Measurements from ENCODE around the gene CCDC71.

The CCDC71 gene

DNA sequence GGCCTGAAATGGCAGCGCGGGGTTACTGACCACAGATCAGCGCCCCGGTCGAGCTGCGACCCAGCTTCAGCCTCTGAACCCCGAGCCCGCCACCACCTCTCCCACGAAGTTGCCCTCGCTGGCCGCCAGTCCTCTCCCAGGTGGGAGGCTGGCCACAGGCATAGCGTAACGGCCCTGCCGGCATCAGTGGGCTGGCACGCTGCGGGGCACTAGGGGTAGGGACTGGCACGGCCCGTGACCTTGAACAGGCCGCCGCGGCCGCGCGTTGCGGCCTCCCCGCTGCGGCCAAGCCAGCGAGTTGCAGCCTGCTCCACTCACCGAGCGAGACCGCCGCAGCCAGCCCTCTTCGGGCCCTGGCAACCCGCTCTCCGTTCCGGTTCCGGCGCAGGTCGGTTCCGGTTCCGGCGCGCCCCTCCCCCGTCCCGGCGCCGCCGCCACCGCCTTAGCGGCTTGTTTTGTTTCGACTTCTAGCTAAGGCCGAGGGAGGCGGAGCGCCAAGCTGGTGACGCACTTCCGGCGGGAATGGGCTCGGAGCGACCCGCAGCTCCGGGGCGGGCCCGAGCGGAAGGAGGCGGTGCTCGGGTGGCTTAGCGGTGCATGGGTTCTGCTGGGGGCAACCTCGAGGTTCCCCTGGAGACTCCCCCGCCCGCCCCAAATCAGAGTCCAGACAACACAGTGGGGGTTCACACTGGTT, 45.5 kb downstream of the CCDC71 start, which contains the start of gene USP19:
USP19 (minus strand) TSS at position 386 of the 694 bp plus-strand sequence. CDS start 1,678 bp downstream, outside the sequence.
- peak within 1 kb of the TSS; percentile 98 for H3K4me3 ChIP-seq (ENCODE audit: low read length)
- H3K27ac ChIP-seq (ENCODE audit: low read depth, low read length), result peak within 1 kb of the TSS; percentile 73
- H3K4me2 ChIP-seq (ENCODE audit: low read length), result peak within 1 kb of the TSS; percentile 92
- no peaks in the 10 kb centered on the region for H3K9me2 ChIP-seq (replicated peaks; ENCODE audit: control insufficient read depth, low read length)
- no peaks in the 10 kb centered on the region for H4K20me1 ChIP-seq (ENCODE audit: control insufficient read depth, insufficient read depth, low read depth, low read length)
- H3K27me3 ChIP-seq (ENCODE audit: control insufficient read depth, low read length), result no peaks in the 10 kb centered on the region
- TF ChIP-seq, protein P1, sequence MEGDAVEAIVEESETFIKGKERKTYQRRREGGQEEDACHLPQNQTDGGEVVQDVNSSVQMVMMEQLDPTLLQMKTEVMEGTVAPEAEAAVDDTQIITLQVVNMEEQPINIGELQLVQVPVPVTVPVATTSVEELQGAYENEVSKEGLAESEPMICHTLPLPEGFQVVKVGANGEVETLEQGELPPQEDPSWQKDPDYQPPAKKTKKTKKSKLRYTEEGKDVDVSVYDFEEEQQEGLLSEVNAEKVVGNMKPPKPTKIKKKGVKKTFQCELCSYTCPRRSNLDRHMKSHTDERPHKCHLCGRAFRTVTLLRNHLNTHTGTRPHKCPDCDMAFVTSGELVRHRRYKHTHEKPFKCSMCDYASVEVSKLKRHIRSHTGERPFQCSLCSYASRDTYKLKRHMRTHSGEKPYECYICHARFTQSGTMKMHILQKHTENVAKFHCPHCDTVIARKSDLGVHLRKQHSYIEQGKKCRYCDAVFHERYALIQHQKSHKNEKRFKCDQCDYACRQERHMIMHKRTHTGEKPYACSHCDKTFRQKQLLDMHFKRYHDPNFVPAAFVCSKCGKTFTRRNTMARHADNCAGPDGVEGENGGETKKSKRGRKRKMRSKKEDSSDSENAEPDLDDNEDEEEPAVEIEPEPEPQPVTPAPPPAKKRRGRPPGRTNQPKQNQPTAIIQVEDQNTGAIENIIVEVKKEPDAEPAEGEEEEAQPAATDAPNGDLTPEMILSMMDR (IDR thresholded peaks at IDR 0.05; ENCODE audit: low read depth, low read length, poor library complexity, severe bottlenecking), result peak; percentile 13
- TF ChIP-seq EZH2phosphoT487 (IDR thresholded peaks at IDR 0.05; ENCODE audit: borderline replicate concordance, low read length), result no peak
- peaks cover 19% of the 10 kb centered on the region for H3K79me2 ChIP-seq (ENCODE audit: control insufficient read depth, low read length)
- no peaks in the 10 kb centered on the region for H3K9me3 ChIP-seq (ENCODE audit: control insufficient read depth, insufficient read depth, low read length)
- peaks cover 43% of the 10 kb centered on the region for H3K36me3 ChIP-seq (ENCODE audit: control insufficient read depth, low read length)
- peaks cover 9% of the 10 kb centered on the region for H3F3A ChIP-seq (ENCODE audit: control insufficient read depth, insufficient read depth)
- H3K4me1 ChIP-seq (ENCODE audit: control insufficient read depth, low read length), result peaks cover 18% of the 10 kb centered on the region

DNA sequence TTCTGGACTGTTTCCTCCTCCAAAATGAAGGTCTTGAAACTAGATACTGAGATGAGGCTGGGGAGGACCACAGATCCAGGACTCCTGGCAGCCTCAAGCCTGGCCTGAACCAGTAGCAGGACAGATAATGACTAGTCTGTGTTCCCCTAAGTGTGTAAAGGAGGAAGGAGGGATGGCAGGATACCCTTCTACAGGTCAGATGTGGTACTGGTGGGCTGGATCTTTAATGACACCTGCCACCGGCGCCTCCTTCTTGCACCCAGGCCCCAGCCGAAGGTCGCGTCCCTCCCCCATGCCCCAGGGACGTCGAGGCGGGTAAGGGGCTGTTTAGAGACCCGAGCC, 46.1 kb downstream of the CCDC71 start:
- H3K36me3 ChIP-seq (ENCODE audit: control insufficient read depth, low read length), result peaks cover 48% of the 10 kb centered on the region
- peak overlapping the region; percentile 92 for H3K4me2 ChIP-seq (ENCODE audit: low read length)
- peaks cover 19% of the 10 kb centered on the region for H3K79me2 ChIP-seq (ENCODE audit: control insufficient read depth, low read length)
- H3K4me1 ChIP-seq (ENCODE audit: control insufficient read depth, low read length), result peaks cover 18% of the 10 kb centered on the region
- H3K9me3 ChIP-seq (ENCODE audit: control insufficient read depth, insufficient read depth, low read length), result no peaks in the 10 kb centered on the region
- H4K20me1 ChIP-seq (ENCODE audit: control insufficient read depth, insufficient read depth, low read depth, low read length), result no peaks in the 10 kb centered on the region
- no peaks in the 10 kb centered on the region for H3K9me2 ChIP-seq (replicated peaks; ENCODE audit: control insufficient read depth, low read length)
- peaks cover 9% of the 10 kb centered on the region for H3F3A ChIP-seq (ENCODE audit: control insufficient read depth, insufficient read depth)
- H3K27me3 ChIP-seq (ENCODE audit: control insufficient read depth, low read length), result no peaks in the 10 kb centered on the region
- TF ChIP-seq EZH2phosphoT487 (IDR thresholded peaks at IDR 0.05; ENCODE audit: borderline replicate concordance, low read length), result no peak
- TF ChIP-seq, protein P1 (IDR thresholded peaks at IDR 0.05; ENCODE audit: low read depth, low read length, poor library complexity, severe bottlenecking), result no peak
- H3K27ac ChIP-seq (ENCODE audit: low read depth, low read length), result peak overlapping the region; percentile 73
- H3K4me3 ChIP-seq (ENCODE audit: low read length), result peak overlapping the region; percentile 98

DNA sequence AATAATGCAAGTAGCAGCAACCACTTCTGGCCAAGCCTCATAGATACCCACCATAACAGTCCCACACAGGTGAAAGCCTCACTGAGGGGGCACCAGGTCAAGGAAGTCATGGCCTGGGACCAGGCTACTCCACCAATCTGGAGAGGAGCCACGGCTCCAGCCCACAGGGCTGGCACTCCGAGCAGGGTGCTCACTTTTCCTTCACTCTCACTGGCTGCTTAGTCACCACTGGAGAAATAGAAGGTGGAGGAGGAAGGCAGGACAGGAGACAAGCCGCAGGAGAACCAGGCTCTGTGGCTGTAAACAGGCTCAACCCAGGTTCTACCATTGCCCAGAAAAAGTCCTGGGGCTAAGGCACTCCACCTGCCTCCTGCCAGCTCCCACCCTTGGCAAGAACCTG, 46.7 kb downstream of the CCDC71 start:
- H3K4me2 ChIP-seq (ENCODE audit: low read length), result peak overlapping the region; percentile 92
- peaks cover 9% of the 10 kb centered on the region for H3F3A ChIP-seq (ENCODE audit: control insufficient read depth, insufficient read depth)
- peak overlapping the region; percentile 73 for H3K27ac ChIP-seq (ENCODE audit: low read depth, low read length)
- H3K9me2 ChIP-seq (replicated peaks; ENCODE audit: control insufficient read depth, low read length), result no peaks in the 10 kb centered on the region
- peaks cover 18% of the 10 kb centered on the region for H3K4me1 ChIP-seq (ENCODE audit: control insufficient read depth, low read length)
- no peaks in the 10 kb centered on the region for H4K20me1 ChIP-seq (ENCODE audit: control insufficient read depth, insufficient read depth, low read depth, low read length)
- no peaks in the 10 kb centered on the region for H3K9me3 ChIP-seq (ENCODE audit: control insufficient read depth, insufficient read depth, low read length)
- no peak for TF ChIP-seq EZH2phosphoT487 (IDR thresholded peaks at IDR 0.05; ENCODE audit: borderline replicate concordance, low read length)
- TF ChIP-seq, protein P1 (IDR thresholded peaks at IDR 0.05; ENCODE audit: low read depth, low read length, poor library complexity, severe bottlenecking), result no peak
- H3K36me3 ChIP-seq (ENCODE audit: control insufficient read depth, low read length), result peaks cover 55% of the 10 kb centered on the region
- H3K79me2 ChIP-seq (ENCODE audit: control insufficient read depth, low read length), result peaks cover 19% of the 10 kb centered on the region
- peak overlapping the region; percentile 98 for H3K4me3 ChIP-seq (ENCODE audit: low read length)
- H3K27me3 ChIP-seq (ENCODE audit: control insufficient read depth, low read length), result no peaks in the 10 kb centered on the region
